Hepatocyte (in vitro differentiated cells): ENCODE data around the gene PRXL2B.

Experiments
- CTCF ChIP-seq: fragments of 200-600 bp; sonication (generic); IDR thresholded peaks from 2 replicates; pipeline ENCODE4 v1.5.1; 2016; ENCODE audit warnings: antibody characterized with exemption, mild to moderate bottlenecking; ENCODE audit not compliant: poor library complexity
- EZH2 ChIP-seq: fragments of 200-600 bp; sonication (generic); IDR thresholded peaks from 2 replicates; pipeline ENCODE4 v1.6.1; 2016; ENCODE audit warnings: antibody characterized with exemption, mild to moderate bottlenecking, borderline replicate concordance

DNA sequence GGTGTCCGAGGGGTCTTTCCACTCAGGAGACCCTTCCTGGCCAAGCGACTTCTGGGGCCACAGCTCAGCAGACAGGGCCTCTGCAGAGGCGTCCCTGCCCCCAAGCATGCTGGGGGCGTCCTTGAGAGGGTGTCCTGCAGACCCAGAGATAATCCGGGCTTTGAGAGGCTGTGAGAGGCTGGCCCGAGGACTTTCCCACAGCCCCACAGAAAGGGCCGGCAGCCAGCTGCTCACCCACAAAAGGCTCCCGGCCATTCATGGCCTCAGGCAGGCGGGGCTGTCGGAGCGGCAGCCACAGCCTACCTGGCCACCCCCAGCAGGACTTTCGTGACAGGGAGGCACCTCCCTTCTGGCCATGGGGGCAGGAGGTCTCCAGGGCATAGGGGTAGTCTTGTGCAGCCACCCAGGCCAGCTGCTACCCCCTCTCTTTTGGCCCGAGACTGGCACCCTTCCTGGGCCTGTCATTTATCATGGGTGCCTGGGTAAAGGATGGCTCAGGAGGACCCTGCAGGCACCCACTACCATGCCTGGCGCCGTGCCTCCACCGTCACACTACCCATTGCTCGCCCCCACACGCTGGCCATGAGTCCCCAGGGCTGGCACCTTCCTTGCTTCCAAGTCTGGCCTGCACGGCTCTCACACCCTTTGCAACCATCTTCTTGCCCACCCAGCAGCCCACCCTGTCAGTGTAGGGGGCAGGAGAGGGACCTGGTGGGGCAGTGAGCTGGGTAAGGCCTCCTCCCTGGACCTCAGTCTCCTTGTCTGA lies 41.5 kb upstream of the PRXL2B start:
- TF ChIP-seq CTCF (no peak), EZH2 (no peak)
